ENCODE data around the gene IFNW1. TPM values are rescaled to one million over a fixed set of nuclear protein-coding genes. Genes with fewer than 3 reads are reported as not detected.

IFNW1 gene
- total and polyA plus RNA-seq, 10 of the 15 experiments (the other 5 are each of a cell fraction or from before 2014, with no cell fraction given) = 0.06 to 0.11 (median 0.09) TPM; not detected in 7

DNA sequence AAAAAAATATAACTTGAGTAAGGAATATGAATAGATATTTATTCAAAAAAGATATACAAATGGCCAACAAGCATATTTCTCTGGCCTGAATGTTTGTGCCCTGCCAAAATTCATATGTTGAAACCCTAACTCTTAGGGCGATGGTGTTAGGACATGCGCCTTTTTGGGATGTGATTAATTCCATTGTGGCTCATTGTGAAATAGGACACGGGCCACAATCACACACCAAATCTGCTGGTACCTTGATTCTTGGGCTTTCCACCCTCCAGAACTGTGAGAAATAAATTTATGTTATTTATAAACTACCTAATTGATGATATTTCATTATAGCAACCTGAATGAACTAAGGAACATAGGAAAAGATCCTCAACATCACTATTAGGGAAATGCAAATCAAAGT lies 30.5 kb upstream of the IFNW1 start (continued):
- no peak for TF ChIP-seq REST (IDR thresholded peaks at IDR 0.05; ENCODE audit: low read depth, low read length)
- no peak for TF ChIP-seq LARP7 (IDR thresholded peaks at IDR 0.05)
- TF ChIP-seq BCLAF1 (IDR thresholded peaks at IDR 0.05) = no peak
- TF ChIP-seq ZBTB40 (IDR thresholded peaks at IDR 0.05; ENCODE audit: borderline replicate concordance) = no peak
- TF ChIP-seq, protein P1, sequence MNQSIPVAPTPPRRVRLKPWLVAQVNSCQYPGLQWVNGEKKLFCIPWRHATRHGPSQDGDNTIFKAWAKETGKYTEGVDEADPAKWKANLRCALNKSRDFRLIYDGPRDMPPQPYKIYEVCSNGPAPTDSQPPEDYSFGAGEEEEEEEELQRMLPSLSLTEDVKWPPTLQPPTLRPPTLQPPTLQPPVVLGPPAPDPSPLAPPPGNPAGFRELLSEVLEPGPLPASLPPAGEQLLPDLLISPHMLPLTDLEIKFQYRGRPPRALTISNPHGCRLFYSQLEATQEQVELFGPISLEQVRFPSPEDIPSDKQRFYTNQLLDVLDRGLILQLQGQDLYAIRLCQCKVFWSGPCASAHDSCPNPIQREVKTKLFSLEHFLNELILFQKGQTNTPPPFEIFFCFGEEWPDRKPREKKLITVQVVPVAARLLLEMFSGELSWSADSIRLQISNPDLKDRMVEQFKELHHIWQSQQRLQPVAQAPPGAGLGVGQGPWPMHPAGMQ (IDR thresholded peaks at IDR 0.05; ENCODE audit: borderline replicate concordance) = no peak
- TF ChIP-seq JUNB (IDR thresholded peaks at IDR 0.05) = no peak
- TF ChIP-seq YBX1 (IDR thresholded peaks at IDR 0.05) = no peak

Data from GM12878 (cell line).